ENCODE data around the gene PDE4D.

DNA sequence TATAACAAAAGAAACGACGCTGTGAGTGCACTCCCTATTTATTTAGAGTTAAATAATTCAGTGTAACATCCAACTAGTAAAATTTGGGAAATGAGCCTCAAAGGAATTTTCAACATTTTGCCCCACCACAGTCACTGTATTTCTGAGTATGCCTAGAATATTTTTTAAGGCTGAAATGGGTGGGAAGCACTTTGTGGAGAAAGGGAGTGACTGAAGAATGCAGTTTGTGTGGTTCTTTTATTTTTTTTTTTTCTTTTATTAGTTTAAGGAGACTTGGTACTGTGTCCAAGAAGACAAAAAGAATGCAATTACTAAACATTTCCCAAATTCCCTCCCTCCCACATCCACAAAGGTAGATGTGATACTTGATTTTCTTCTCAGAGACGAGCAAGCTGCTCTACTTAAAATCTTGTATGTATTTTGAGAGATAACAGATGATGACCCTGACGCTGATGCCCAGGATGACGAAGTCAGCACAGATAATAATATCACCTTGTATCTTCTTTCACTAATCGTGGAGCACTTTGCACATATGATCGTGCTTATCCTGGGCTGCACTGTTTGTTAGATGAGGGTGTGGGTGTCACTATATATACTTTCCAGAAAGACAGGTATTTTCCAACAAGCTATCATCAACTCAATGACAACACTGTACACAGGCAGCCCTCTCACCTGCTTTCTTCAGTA is 724.3 kb downstream of the PDE4D start:
- TF ChIP-seq, protein P1, sequence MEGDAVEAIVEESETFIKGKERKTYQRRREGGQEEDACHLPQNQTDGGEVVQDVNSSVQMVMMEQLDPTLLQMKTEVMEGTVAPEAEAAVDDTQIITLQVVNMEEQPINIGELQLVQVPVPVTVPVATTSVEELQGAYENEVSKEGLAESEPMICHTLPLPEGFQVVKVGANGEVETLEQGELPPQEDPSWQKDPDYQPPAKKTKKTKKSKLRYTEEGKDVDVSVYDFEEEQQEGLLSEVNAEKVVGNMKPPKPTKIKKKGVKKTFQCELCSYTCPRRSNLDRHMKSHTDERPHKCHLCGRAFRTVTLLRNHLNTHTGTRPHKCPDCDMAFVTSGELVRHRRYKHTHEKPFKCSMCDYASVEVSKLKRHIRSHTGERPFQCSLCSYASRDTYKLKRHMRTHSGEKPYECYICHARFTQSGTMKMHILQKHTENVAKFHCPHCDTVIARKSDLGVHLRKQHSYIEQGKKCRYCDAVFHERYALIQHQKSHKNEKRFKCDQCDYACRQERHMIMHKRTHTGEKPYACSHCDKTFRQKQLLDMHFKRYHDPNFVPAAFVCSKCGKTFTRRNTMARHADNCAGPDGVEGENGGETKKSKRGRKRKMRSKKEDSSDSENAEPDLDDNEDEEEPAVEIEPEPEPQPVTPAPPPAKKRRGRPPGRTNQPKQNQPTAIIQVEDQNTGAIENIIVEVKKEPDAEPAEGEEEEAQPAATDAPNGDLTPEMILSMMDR (IDR thresholded peaks at IDR 0.05): no peak
- TF ChIP-seq POLR2A (IDR thresholded peaks at IDR 0.05): no peak

Measured in esophagus squamous epithelium (tissue), 4 donors.